Measurements from ENCODE around the gene CRAMP1.
"Not testable (repeated sequence)": the region's sequence is repeated elsewhere in the genome, so short reads cannot be mapped to it uniquely, and the experiment has no call there.

Gene CRAMP1

GRCh38 chr16:1612320-1613111, at the start of gene CRAMP1:
Gene CRAMP1, plus strand, starts transcription at chr16:1612360. Its CDS starts 2,280 bp downstream, at chr16:1614640.
- peak; percentile 35 for DNase-seq (ENCODE audit: low spot score)

- DNase-seq (ENCODE audit: low spot score), result no peak
These were observed 48.4 kb upstream of the CRAMP1 start for GRCh38 chr16:1563786-1564185.

GRCh38 chr16:1564325-1564724, 47.8 kb upstream of the CRAMP1 start:
- DNase-seq (ENCODE audit: low spot score), result no peak

GRCh38 chr16:1565083-1565805, 46.9 kb upstream of the CRAMP1 start:
- no peak for DNase-seq (ENCODE audit: low spot score)

GRCh38 chr16:1567988-1568387, 44.2 kb upstream of the CRAMP1 start:
- no peak for DNase-seq (ENCODE audit: low spot score)

GRCh38 chr16:1571012-1571671, 41.0 kb upstream of the CRAMP1 start:
- DNase-seq (ENCODE audit: low spot score), result no peak

- DNase-seq (ENCODE audit: low spot score), result no peak
These were observed 39.5 kb upstream of the CRAMP1 start for GRCh38 chr16:1572673-1573072.

- no peak for DNase-seq (ENCODE audit: low spot score)
These were observed 38.9 kb upstream of the CRAMP1 start for GRCh38 chr16:1573301-1573700.

- no peak for DNase-seq (ENCODE audit: low spot score)
These were observed 36.6 kb upstream of the CRAMP1 start for GRCh38 chr16:1575578-1575977.

- DNase-seq (ENCODE audit: low spot score), result no peak
These were observed 32.9 kb upstream of the CRAMP1 start for GRCh38 chr16:1579214-1579613.

- no peak for DNase-seq (ENCODE audit: low spot score)
These were observed 31.9 kb upstream of the CRAMP1 start for GRCh38 chr16:1580256-1580655.

- DNase-seq (ENCODE audit: low spot score), result no peak
These were observed 31.2 kb upstream of the CRAMP1 start for GRCh38 chr16:1580956-1581355.

- no peak for DNase-seq (ENCODE audit: low spot score)
These were observed 30.4 kb upstream of the CRAMP1 start for GRCh38 chr16:1581804-1582203.

GRCh38 chr16:1583180-1583579, 29.0 kb upstream of the CRAMP1 start:
- DNase-seq (ENCODE audit: low spot score), result no peak

GRCh38 chr16:1584926-1585484, 27.2 kb upstream of the CRAMP1 start:
- no peak for DNase-seq (ENCODE audit: low spot score)

- no peak for DNase-seq (ENCODE audit: low spot score)
These were observed 21.8 kb upstream of the CRAMP1 start for GRCh38 chr16:1590366-1590765.

GRCh38 chr16:1590930-1591705, 21.0 kb upstream of the CRAMP1 start:
- DNase-seq (ENCODE audit: low spot score), result no peak

GRCh38 chr16:1592446-1592845, 19.7 kb upstream of the CRAMP1 start:
- no peak for DNase-seq (ENCODE audit: low spot score)

- not testable (repeated sequence) for DNase-seq (ENCODE audit: low spot score)
These were observed 16.6 kb upstream of the CRAMP1 start for GRCh38 chr16:1595511-1595910.

GRCh38 chr16:1596516-1596915, 15.6 kb upstream of the CRAMP1 start:
- DNase-seq (ENCODE audit: low spot score), result no peak

- DNase-seq (ENCODE audit: low spot score), result no peak
These were observed 15.0 kb upstream of the CRAMP1 start for GRCh38 chr16:1597154-1597553.

- no peak for DNase-seq (ENCODE audit: low spot score)
These were observed 11.1 kb upstream of the CRAMP1 start for GRCh38 chr16:1601031-1601430.

All from RKO (cell line).